HG02642 (cell line): ENCODE data around the gene GXYLT2.
"Not testable (repeated sequence)": the region's sequence is repeated elsewhere in the genome, so short reads cannot be mapped to it uniquely, and the experiment has no call there.

Source experiments
- ATAC-seq: cut with Tn5 transposase; IDR thresholded peaks from one replicate; pipeline ENCODE4 v1.9.1; 2021; ENCODE audit warnings: mild to moderate bottlenecking; ENCODE audit not compliant: unreplicated experiment, poor library complexity

GXYLT2 gene

DNA sequence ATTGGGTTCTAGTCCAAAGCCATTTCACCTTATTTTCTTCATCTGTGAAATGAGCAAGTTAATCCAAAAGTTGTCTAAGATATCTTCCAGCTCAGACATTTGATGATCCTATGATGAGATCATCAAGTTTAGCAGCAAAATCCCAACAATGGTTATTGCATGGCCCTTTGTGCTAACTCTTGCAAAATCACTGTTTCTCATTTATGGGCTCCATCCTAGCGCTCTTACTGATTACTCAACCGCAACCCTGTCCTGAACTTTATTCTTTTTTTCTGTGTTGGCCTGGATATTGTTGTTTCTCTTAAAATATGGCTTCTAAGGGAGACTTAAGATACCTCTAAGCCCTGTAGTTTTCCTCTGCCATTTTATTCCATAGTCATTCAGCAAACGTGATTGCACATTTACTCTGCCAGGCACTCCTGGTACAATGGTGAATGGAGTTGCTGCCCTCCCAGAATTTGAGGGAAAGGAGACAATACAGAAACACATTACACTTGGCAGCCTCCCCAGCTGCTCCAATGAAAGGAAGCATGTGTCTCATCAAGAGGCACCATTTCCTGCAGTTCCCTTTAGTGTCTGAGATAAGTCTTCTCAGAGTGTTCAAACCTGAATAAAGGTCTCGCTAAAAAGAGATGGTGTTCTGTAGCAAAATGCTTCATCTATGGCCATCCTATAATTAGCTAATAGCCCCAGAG lies 4.4 kb downstream of the GXYLT2 start:
- no peak for ATAC-seq

DNA sequence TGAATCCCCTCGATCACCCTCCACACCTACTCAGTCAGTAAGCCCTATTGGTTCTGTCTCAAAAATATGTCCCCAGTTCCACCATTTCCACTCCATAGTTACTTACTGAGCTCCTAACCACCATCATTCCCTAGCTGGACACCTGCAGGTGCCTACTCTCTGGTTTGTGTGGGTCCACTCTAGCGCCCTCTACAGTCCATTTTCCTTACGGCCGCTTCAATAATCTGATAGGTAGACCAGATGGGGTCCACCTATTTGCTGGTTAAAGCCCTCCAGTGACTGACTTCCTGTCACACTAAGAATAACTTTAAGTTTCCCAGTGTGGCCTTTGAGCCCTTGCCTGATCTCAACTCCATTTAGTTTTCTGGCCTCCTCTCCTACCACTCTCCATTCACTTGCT lies 5.0 kb downstream of the GXYLT2 start:
- no peak for ATAC-seq

DNA sequence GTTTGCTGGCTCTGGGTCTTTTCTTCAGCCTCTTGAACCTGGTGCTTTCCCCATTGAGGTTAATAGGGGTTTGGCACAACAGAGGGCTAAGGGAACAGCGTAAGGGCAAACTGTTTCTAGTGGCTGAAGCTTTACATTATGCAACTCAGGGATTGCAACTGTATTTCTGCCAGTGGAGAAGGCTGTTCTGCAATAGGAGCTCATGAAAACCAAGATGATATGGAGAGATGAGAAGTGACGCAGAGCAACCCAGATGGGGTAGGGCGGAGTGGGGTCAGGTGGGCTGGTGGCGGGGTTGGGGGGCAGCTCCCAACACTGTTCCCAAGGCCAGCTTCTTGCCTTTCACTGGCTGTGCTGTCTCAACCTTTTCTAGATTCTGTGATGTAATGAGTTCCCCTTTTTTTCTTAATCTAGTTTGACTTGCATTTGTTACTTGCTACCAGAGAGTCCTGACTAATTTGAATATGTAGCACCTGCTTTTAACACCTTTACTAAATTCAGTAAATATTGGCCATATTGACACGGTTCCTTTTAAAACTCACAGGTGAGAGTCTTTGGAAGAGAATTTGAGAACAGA lies 7.2 kb downstream of the GXYLT2 start:
- no peak for ATAC-seq

DNA sequence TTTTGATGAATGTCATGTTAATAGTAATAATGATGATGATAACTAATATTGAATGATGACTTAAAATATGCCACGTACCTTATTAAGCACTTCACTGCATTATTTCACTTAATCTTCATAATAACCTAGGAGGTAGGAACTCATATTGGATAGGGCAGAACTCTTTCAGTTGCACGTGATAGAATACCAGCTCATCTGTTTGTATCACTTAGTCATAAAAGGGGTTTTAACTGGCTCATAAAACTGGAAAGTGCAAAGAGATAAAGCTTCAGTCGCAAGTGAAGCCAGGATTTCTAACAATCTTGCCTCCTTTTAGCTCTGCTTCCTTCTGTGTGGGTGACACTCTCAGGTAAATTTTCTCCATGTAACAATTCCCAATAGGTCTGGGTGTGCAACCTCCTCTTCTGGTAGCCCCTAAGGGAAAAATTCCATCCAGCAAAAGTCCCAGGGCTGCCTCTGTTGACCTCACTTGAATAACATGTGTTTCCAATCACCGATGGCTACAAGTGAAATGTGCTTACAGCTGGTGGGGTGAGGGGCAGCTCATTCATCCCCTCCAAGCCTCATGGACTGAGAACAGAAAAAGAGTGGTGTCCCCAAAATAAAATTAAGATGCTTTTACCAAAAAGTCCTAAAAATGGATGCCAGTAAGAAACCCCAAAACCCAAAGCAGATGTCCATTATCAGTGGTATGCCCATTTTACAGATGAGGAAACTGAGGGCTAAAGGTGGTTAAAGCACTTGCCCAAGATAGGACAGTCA lies 9.3 kb downstream of the GXYLT2 start:
- ATAC-seq, result no peak

DNA sequence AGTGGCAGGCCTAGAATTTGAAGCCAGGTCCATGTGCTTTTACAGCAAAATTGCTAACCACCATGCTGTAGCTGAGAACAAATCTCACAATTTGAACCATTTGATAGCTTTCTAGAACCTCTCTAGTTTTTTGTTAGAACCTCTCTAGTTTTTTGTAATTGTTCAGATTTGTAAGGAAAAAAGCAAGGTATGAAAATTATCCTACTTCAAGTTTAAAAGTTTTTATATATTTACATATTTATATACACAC lies 9.8 kb downstream of the GXYLT2 start:
- ATAC-seq, result no peak

DNA sequence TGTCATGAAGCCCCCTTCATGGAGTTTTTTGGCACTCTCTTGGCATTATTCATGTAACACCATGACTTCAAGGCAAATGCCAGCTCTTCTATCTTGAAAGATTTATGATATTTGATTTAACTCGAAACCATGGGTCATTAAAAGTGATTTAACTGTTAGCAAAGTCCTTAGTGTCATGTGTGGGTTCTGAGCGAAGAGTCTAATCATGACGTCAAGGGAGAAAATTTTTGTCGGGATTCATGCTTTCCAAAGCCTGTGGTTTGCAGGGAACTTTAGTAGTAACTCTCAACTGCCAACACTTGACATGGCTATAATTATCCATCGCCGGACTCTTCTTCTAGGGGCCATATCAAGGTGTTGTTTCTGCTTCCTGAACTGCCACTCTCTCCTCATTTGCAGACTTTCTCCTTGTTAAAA lies 11.5 kb downstream of the GXYLT2 start:
- no peak for ATAC-seq

DNA sequence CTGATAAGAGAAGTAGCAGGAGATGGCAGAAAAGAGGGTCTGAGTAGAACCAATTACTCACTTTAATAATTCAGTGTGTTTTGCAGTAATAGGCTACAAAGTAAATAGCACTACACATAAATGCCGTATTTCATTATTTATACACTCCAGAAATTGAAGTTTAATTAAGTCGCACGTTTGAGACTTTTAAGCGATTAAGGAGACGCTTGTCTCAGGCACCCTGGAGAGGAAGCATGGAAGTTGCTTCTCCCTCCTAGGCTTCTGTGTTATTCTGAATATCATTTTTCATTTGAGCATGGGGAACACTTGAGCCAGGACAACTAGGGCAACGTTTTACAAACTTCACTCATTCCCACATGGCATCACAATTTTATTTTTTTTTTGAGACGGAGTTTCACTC lies 12.2 kb downstream of the GXYLT2 start:
- no peak for ATAC-seq

DNA sequence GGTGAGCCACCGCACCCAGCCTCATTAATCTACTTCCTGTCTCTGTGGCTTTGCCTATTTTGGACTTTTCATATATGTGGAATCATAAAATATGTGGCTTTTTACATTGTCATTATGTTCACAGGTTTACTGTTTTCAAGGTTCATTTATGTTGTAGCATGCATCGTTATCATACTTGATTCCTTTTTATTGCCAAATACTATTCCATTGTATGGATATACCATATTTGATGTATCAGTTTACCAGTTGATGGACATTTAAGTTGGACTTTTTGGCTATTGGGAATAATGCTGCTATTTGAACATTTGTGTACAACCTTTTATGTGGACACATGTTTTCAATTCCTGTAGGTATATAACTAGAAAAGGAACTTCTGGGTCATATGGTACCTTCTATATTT lies 14.0 kb downstream of the GXYLT2 start:
- no peak for ATAC-seq

DNA sequence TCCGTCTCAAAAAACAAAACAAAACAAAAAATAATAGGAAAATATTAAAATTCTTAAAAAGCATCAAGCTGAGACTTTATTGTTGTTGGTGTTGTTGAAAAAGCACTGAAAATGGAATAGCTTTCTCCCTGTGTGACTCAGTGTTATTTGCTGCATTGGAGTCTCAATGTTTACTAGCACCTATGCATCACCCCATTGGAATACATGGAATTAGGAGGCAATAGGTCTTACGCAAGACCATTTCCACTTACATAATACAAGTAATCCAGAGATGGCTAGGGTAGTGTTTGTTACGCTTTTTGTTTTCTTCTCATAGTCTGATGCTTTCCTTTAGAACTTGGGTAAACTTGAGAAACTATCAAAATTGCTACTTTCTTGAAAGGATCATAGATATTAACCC lies 15.2 kb downstream of the GXYLT2 start:
- no peak for ATAC-seq

DNA sequence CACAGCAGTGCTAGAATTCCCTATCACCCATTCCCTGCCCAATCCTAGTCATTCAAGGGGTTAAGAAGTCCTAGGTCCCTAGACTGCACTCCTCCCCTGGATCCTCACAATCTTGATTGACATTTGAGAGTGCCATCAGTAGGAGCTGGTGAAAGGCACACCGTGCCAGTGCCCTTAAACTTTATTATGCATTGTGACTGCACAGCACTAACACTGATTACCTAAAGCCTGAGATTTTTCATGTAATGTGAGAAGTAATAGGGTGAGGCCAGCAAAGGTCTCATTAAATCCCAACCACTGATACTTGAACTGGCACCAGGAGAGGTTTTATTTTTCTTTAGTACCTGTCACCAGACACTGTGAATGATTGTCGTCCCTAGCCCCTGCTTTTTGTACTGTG lies 16.3 kb downstream of the GXYLT2 start:
- ATAC-seq, result no peak

DNA sequence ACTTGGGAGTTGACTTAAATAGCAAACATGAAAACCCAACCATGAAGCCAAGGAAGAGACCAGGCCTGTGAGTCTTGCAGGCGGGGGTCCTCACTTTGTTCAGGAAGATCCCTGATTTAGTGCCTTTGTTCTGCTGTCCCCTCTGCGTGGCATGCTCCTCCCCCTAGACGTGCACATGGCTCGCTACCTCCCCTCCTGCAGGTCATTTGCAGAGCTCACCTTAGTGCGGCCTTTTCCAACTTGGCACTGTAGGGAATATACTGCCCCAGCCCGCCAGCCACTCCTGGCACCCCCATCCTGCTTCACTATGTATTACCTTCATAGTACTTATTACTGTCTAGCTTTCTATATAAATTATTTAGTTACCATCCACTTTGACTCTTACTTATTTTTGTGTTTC lies 18.3 kb downstream of the GXYLT2 start:
- no peak for ATAC-seq

DNA sequence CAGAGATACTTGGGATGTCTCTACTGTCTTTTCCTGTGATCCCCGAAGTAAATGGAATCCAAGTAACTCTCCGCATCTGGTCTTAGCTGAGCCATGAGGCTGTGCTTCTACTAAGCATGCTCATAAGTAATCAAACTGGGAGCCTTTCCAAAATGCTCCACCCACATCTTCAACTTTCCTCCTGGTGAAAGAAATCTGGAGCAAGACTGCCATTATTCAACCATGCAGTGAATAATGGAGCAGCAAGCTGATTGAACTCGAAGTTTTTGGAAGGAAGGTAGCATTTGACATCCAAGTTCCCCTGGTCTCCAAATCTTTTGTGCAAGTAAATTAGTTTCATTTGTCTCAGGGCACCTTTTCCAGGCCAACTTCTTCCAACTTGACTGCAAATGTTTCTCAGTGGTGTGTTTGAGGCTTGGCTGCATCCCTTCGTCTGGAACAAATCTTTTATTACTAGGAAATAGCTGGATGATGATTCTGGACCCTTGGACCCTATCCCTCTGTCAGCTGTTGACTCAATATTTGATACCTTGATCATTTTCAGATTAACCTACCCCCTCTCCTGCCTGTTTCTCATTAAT lies 19.4 kb downstream of the GXYLT2 start:
- ATAC-seq, result no peak

DNA sequence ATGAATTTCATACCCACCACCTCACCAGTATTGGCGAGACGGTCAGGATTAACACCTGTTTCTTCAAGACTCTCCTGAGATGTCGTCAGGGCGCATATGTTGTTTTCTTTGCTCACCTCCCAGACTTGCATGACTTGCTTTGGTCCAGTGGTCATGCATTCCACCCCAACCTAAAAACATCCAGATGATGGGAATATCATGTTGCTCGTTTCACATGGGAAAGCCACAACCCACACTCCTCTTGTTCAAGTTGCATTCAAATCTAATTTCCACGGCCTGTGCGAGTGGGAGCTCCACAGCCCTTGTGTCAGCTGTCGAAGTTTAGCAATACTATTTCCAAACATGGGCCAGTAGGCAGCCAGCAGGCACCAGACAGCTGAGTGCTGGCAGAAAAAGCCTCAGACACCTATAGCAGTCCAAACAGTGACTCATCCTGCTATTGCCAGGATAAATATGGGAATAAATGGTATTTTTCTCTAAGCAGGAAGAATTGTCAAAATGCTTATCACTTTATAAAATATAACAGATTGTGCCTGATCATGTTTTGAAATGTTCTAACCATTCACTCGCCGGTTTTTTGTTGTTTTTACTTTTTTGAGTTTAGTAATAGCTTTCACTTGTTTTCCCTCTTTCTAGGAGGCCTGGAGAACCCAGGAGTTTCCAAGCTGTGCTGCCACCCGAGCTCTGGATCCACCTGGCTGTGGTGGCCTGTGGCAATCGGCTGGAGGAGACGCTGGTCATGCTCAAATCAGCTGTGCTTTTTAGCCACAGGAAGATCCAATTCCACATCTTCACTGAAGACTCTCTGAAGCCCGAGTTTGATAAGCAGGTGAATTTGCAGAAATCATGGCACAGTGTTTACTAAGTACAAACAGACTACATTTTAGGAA lies 20.1 kb downstream of the GXYLT2 start:
- no peak for ATAC-seq

DNA sequence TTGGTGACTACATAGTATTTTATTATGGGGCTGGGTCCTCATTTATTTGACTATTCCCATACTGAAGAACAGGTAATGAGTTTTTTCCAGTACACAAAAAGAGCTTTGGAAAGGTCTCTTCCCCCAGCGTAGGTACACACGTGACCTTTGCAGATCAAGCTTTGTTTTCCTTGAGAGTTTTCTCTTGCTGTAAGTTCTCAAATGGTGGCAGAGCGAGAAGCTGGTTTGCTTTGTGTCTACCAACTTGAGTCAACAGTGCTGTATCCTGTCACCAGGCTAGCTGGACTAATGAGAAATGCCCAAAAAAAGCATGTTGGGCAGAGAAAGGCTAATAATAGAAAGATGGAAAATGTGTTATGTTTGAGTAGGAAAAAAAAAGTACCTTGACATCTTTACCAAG lies 21.7 kb downstream of the GXYLT2 start:
- no peak for ATAC-seq

DNA sequence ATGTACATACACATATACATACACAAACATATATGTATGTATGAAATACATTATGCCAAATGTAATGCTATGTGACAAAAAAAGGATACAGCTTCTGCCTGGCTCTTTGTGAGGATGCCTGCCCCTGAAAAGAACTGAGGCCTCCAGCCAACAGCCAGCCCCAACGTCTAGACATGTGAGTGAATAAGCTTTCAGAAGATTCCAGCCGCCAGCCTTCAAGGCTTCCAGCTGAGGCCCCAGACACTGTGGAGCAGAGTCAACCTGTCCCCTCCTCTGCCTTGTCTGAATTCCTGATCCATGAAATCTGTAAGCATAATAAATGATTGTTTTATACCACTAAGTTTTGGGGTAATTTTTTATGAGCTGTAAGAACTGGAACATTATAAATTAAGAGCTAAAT lies 24.7 kb downstream of the GXYLT2 start:
- no peak for ATAC-seq

DNA sequence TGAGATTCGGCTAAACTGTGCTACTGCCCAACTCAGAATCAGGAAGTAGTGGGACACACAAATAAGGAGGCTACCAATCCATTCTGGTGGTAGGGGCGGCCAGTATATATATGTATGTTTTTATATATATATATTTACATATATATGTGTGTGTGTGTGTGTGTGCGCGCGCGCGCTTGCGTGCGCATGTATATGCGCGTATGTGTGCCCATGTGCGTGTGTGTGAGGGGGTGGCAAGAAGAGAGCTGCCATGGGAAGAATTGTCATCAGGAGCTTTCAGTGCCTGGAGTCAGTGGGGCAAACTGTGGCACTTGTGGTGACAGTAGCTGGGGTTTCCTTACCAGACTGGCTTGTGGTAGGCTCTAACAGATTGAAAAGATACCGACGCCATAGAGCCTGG lies 26.5 kb downstream of the GXYLT2 start:
- ATAC-seq, result no peak

DNA sequence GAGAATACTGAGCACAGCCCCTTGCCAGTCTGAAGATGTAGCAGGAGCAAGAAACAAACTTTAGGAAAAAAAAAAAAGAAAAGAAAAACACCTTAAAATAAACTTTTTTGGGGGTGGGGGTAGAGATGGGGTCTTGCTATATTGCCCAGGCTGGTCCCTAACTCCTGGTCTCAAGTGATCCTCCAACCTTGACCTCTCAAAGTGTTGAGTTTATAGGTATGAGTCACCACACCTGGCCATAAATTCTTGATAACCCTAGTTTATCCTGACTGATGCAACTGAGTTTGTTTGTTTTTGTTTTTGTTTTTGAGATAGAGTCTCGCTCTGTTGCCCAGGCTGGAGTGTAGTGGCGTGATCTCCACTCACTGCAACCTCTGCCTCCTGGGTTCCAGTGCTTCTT lies 28.4 kb downstream of the GXYLT2 start:
- ATAC-seq, result no peak

DNA sequence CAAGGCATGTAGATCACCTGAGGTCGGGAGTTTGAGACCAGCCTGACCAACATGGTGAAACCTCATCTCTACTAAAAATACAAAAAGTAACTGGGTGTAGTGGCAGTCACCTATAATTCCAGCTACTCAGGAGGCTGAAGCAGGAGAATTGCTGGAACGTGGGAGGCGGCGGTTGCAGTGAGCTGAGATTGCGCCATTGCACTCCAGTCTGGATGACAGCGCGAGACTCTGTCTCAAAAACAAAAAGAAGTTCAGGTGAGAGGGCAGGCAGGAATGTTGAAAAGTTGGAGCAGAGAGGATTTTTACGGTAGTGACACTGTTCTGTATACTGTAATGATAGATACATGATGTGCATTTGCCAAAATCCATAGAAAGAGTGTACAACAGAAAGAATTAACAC lies 31.7 kb downstream of the GXYLT2 start:
- no peak for ATAC-seq

DNA sequence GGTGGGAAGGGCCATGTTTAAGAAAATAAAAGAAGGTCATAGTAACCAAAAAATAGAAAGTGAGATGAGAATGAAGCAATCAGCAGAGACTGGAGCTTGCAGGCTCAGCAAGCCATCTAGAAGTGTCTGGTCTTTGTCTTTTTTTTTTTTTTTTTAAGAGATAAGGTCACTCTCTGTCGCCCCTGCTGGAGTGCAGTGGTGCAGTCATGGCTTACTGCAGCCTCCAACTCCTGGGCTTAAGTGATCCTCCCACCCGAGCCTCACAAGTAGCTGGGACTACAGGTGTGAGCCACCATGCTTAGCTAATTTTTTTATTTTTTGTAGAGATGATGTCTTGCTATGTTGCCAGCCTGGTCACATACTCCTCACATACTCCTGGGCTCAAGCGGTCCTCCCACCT lies 36.2 kb downstream of the GXYLT2 start:
- ATAC-seq, result no peak

DNA sequence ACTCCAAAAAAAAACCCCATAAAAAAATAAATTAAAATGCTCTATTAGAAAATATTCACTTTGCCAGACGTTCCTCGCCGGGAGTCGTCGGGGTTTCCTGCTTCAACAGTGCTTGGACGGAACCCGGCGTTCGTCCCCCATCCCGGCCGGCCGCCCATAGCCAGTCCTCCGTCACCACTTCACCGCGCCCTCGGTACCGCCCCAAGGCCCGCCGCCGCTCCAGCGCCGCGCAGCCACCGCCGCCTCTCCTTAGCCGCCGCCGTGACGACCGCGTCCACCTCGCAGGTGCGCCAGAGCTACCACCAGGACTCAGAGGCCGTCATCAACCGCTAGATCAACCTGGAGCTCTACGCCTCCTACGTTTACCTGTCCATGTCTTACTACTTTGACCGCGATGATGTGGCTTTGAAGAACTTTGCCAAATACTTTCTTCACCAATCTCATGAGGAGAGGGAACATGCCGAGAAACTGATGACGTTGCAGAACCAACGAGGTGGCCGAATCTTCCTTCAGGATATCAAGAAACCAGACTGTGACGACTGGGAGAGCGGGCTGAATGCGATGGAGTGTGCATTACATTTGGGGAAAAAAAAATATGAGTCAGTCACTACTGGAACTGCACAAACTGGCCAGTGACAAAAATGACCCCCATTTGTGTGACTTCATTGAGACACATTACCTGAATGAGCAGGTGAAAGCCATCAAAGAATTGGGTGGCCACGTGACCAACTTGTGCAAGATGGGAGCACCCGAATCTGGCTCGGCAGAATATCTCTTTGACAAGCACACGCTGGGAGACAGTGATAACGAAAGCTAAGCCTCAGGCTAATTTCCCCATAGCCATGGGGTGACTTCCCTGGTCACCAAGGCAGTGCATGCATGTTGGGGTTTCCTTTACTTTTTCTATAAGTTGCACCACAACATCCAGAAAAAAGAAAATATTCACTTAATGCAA lies 41.2 kb downstream of the GXYLT2 start:
- ATAC-seq, result not testable (repeated sequence)
